ENCODE measurements around the gene COL20A1.

DNA sequence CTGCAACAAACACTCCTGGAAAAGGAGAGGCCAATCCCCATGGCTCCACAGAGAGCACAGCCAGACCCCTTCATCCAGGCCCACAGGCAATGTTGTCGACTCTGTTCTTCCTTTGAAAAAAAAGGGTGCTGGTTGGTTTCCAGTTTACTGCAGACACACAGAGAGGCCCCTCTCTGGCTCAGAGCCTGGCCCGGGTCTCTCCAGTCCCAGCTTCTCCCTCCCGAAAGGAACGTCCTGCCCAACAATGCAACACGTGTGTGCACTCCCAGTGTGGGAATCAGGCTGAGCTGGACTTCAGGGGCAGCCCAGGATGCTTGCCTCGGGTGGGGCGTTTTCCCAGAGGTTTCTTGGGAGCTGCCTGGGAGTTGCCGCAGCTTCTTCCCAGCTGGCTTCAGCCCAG lies 34.2 kb upstream of the COL20A1 start:
- TF ChIP-seq, protein P1, sequence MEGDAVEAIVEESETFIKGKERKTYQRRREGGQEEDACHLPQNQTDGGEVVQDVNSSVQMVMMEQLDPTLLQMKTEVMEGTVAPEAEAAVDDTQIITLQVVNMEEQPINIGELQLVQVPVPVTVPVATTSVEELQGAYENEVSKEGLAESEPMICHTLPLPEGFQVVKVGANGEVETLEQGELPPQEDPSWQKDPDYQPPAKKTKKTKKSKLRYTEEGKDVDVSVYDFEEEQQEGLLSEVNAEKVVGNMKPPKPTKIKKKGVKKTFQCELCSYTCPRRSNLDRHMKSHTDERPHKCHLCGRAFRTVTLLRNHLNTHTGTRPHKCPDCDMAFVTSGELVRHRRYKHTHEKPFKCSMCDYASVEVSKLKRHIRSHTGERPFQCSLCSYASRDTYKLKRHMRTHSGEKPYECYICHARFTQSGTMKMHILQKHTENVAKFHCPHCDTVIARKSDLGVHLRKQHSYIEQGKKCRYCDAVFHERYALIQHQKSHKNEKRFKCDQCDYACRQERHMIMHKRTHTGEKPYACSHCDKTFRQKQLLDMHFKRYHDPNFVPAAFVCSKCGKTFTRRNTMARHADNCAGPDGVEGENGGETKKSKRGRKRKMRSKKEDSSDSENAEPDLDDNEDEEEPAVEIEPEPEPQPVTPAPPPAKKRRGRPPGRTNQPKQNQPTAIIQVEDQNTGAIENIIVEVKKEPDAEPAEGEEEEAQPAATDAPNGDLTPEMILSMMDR (IDR thresholded peaks at IDR 0.05): no peak
- TF ChIP-seq POLR2A (IDR thresholded peaks at IDR 0.05) (no peak), POLR2AphosphoS5 (IDR thresholded peaks at IDR 0.05) (no peak), EP300 (IDR thresholded peaks at IDR 0.05) (no peak)

Measured in sigmoid colon (tissue), 4 donors.